Epidermal melanocyte (primary cell): ENCODE data around the gene ZMIZ1.

Experiments used
- DNase-seq: peaks from one replicate; pipeline ENCODE4 v3.0.0; 2011; ENCODE audit warnings: low spot score; ENCODE audit not compliant: insufficient read length

The ZMIZ1 gene

DNA sequence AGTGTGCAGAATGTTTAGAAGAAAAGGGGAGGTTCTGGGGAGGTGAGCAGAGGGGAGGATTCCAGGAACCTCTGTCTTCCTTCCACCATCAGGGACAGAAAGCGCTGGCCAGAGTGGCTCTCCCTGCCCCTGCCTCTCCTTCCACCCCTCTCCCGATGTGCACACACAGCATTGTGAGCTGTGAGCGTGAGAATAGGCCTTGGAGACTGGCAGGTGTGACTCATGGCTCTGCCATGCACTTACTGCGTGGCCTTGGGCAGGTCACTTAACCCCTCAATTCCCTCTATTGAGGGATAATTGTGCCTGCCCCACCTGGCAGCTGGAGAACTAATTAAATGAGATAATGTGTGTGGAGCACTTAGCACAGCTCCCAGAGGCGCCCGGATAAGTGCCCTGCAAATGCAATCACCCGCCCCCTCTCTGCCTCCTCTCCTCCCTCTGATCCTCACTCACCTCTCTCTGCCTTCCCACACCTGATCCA lies 115.4 kb downstream of the ZMIZ1 start:
- no peak for DNase-seq

DNA sequence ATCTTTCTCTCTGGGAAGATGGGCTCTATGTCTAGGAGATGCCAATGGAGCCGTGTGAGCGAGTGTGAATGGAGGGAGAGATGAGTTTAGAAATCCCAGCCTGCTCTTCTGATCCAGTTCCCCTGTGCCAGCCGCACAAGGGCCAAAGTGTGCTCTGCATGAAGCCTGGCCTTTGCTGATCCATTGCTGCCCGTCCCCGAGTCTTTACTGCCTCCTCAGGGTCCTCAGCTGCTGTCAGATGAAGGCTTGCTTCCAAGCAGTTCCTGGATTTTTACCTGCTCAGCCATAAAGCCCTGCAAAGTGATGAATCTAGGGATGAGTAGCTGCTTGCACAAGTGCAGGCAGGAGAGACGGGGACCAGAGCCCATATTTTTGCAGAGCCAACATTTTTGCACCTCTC lies 115.9 kb downstream of the ZMIZ1 start:
- DNase-seq = no peak

DNA sequence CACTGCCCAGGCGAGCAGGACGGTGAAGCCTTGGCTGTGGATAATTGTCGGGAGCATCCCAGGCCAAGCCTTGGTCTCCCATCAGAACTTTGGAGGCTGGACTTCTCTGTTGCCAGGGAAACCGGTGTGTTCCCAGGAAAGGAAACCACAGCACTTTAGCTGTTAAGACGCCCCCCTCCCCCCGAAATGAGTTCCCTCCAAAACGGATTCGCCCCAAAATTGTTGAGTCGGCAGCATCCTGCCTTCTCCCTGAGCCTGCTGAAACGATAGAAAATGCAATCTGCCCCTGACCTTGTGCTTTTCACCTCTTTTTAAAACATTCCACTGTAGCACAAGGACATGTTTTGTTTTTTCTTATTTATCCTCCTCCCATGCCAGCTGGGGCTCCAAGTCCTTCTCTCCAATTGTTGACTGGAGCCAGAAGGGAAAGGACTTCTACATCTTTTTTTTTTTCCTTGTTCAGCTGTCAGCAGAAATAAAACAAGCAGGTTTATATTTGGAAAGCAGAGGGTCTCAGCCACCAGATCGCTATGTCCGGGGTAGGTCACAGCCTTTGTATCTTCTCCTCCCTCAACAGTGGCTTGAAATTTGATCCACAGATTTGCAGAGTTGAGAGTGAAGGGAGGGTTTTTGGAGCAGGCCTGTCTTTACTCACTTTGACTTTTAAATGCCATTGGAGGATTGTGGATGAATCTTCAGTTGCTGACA lies 116.5 kb downstream of the ZMIZ1 start:
- no peak for DNase-seq

DNA sequence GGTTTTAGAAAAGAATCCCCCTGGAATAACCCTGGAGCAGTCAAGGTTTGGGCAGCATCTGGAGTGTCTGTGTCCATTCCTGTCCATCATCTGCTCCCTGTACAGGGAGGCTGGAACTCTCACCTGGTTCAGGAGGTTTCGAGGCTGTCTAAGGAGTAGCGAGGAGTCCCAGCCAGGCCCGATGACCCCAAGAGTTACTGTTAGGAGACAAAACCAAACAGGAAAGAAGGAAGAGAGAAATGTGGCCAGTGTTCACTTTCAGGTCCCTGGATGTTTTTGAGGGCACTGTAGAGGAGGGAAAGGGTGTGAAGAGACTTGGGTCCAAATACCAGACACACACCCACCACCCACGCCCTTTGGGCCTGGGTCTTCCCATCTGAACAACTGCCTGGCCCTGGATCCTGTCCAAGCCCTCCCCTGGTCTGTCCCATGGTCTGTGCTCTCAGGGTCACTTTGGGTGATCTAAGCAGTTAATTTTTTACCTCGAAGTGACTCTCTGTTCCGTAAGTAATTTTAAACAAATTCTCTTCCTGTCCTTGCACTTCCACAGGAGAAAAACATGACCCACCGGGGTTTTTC lies 117.1 kb downstream of the ZMIZ1 start:
- DNase-seq = no peak

DNA sequence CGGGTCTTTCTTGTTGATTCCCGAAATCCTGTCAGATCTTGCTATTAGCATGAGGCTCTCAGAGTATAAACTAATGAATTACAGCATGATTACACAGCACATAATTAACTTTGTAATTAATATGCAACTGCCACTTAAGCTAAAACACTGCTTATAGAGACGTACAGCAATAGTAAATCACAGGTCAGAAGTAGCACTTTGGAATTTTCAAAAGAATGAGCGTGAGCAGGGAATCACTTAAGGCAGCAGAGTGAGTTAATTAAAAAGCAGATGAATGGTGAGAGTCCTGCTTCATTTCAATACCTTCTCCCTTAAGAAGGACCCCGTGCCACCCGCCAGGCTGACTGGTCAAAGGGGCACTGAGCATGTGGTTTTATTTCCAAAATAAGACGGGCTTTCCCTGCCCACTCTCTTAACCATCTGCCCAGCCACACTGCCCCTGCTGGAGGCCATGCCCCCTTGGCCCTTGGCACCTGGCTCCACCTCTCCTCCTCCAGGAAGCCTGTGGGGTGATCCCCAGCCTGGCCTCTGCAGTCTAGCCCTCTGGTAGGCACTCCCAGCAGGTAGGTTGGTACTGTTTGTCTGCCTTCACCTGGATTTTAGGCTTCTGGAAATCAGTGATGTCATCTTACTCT lies 117.8 kb downstream of the ZMIZ1 start:
- DNase-seq = no peak

DNA sequence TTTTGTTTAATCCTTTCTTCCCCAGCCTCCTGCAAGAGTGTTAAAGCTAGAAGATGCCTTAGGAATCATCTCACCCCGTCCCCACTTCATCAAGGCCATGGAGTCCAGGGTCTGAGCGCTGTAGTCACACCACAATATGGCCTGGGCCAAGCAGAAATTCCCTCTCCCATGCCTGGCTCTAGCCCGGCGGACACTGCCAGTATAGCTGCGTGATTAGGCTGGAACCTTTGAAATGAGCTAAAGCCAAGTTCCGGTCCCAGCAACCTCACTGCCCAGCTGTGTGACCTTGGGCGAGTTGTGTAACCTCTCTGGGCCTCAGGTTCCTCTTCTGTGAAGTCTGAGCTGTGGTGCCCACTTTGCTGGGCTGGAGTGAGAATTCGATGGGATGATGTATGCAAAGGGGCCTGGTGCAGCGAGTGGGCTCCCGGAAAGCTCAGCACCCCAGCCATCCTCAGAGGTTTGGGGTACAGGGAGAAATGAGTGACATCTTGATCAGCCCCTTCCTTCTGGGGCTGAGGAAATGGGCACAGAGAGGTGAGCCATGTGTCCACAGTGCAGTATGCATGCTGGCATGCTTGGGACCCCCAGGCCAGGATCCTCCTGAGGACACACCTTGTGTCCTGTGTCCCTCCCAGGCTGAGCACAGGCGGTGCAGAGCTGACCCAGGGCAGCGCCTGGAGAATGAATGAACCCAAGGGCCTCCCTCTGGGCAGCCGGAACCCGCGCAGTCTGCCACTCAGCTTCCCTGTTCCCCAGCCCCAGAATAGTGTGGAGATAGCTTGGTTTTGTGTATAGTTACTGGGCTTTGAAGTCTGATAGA lies 118.6 kb downstream of the ZMIZ1 start:
- no peak for DNase-seq

DNA sequence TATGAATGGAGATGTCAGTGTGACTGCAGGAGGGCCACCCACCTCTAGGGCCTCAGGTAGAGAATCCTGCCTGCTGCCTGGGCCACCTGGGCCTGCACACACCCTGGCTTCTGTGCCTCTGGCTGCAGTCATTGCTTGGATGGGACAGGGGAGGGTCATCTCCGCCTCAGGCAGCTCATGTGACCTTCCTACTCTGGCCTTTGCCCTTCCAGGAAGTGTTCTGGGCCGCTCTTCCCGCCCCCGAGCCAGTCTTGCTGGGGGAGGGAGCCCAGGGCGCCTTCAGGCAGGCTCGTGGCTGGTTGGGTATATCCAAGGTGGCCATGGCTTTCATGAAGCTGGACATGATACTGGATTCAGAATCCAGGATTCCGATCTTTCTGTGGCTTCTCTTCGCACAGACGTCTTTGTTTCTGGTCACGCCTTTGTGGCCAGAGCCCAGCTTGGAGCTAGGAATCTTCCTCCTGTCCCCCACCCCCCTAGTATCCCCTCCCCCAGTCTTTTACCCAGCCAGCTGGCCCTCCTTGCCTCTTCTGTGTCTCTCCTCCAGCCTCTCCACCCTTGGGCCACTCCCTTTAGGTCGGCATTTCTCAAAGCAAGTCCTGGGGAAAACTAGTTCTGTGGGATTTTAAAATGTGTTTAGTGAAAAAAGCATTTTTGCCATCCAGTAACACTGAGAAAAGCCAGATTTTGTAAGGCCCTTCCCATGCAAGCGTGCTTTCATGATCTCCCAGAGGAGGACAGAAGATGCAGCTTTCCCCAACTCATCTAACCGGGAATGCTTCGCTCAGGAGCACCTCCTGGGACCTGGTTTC lies 119.6 kb downstream of the ZMIZ1 start:
- DNase-seq = no peak

DNA sequence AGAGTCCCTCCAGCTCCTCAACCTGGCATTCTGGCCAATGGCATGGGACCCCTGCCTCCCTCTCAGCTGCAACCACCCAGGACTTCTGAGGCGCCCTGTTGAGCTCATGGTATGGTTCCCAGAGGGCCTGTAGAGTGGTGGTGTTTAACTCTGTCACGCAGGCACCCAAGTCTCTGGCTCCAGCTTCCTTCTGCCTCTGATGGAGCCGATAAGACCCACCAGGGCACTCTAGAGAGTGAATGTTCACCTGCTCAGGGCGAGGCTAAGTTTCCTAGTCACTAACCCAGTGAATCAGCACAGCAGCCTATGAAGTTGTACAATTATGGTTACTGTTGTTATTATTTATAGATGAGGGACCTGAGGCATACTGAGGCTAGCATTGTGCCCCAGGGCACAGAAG lies 120.4 kb downstream of the ZMIZ1 start:
- no peak for DNase-seq

DNA sequence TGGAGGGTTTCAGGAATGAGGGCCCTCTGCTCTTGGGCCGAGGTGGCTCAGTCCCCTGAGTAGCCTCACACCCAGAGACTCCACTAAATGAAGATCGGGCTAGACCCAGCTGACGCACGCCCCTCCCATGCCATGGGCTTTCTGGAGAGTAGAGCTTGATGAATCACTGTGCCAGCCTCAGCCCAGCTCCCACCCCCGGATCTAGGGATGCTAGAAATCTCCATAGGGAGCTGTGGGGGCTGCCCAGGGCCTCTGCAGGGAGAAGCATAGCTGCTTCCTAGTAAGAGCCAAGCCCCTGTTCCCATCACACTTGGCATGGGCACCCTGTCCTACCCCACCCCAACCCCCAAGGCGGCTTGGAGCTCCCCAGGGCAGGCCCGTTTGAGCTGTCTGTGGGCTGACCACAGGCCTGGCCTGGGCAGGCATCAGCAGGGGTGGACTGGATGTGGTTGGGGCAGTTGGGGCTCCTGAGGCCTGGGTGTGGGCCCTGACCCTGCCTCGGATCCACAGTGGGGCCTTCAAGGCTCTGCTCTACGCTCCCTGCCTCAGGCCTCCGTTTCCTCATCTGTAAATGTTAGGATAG lies 121.2 kb downstream of the ZMIZ1 start:
- no peak for DNase-seq

DNA sequence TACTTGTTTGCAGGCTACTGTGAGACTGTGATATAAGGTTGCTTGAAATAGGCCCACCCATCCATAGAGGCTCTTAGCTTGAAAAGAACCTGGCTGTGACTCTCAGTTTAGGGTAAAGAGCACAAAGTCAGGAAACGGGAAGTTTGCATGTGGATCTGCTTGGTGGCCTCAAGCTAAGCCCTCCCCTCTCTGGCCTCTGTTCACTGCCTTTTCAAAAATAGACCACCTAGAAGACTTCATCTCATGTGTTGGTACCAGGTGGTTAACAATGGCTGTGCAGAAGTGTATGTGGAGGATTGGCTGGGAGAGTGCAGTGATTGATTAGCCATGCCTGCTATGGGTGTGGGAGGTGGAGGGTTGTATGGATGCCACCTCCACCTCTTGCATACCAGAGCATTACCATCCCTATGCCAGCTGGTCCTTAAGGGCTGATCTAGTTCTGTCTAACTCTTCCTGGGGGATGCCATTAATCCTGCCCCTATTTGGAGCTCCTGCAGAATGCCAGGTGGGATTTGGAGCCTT lies 122.0 kb downstream of the ZMIZ1 start:
- DNase-seq = no peak

DNA sequence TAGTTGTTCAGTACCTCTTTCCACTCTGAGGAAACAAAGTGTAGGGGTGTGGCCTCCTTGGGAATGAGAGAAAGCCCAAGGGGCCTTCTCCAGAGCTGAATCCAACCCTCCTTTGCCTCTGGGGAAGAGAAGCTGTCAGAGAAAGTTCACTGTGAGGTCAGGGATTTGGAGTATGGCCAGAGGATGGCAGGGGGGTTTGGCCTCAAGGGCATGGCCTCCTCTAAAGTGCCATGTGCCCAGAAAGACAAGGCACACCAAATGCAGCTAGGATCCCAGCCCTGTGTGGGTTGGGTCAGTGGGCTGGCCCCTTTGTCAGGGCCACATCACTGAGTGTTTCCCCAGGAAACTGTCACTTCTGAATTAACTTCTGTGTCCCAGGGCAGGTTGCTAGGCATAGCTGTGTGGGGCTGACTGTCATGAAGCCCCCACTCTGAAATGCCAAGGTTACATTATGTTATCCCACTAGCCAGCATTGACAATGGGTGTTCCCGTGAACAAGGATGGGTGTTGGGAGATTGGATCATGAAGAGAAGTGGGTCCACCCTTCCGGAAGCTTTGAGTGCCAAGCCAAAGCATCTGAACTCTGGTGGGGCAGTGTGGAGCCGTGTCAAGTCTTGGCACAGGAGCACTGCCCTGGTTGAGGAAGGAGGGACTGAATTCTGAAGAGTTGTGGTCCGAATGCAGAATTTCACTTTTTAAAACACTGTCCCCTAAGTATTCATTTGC lies 123.3 kb downstream of the ZMIZ1 start:
- DNase-seq = no peak

DNA sequence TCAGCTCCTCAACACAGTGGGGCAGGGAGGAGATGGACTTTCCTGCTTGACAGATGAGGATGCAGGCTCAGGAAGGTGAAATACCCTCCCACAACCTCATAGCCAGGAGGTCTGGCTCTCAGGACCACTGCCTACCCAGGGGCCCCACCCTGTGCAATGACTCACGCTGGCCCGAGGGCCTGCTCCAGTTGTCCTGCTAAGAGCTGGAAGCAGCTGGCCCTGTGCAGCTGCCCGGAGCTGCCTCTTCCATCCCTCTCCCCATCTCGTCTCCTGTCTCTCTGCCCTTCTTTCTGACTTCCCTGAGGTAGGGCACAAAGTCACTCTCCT lies 123.9 kb downstream of the ZMIZ1 start:
- DNase-seq = no peak

DNA sequence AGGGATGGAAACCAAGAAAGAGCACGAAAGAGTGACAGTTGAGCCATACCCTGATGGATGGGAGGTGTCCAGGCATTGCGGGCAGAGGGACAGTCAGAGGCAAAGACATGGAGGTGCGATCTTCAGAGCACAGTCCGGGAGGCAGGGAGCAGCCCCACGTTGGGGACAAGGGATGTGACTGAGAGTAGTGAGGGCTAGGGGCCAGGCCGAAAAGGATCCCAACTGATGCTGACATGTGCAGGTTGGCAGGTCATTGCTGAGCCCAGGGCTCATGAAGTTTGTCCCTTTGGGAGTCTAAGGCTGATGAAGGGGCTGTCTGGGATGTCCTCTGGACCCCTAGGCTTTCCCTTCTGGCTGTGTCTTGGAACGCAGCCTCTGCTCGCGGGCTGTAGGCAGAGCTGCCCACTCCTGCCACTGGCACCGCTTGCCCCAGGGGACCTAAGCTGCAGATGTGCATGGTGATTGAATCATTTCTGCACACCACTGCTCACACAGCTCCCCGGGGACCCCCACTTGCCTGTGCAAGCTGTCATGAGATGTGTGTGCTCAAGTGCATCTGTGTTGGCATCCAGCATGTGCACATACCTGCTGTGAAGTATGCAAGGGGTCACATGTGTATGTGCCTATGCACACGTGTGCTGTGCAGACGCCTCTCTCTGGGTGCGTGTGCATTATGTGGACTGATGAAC lies 125.1 kb downstream of the ZMIZ1 start:
- no peak for DNase-seq

DNA sequence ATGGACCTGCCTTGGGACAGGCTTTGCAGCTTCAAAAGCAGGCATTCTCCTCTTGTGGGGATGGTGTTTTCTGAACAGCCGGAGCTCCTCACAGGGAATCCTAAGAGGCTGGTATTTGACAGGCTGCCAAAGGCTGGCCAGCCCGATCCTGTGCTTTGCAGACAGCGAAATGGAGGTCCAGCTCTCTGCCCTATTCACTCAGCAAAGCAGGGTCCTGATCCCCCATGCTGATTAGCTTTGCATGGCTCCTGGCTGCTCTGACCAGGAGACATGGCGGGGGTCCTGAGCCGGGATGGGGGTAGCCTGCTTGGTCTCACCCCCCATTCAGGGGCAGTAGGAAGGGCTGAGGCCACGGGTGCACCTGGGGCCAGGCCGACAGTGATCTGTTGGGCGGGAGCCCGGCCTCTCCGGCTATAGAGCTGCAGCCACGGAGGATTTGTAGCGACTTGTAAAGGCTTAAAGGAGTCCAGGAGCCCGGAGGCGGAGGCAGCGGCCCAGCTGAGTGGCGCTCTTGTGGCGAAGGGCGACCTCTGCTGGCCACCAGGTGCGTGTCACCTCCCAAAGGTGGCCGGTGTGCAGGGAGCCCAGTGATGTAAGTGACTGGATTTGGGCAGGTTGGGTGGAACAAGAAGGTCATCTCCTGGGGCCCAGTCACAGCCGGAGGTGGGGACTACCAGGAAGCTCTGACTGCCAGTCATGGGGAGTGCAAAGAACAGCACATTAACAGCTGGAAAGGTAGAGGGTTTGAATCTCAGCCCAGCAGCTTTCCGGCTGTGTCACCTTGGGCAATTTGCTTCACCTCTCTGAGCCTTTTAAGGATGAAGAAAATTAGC lies 126.5 kb downstream of the ZMIZ1 start:
- peak; percentile 58 for DNase-seq

DNA sequence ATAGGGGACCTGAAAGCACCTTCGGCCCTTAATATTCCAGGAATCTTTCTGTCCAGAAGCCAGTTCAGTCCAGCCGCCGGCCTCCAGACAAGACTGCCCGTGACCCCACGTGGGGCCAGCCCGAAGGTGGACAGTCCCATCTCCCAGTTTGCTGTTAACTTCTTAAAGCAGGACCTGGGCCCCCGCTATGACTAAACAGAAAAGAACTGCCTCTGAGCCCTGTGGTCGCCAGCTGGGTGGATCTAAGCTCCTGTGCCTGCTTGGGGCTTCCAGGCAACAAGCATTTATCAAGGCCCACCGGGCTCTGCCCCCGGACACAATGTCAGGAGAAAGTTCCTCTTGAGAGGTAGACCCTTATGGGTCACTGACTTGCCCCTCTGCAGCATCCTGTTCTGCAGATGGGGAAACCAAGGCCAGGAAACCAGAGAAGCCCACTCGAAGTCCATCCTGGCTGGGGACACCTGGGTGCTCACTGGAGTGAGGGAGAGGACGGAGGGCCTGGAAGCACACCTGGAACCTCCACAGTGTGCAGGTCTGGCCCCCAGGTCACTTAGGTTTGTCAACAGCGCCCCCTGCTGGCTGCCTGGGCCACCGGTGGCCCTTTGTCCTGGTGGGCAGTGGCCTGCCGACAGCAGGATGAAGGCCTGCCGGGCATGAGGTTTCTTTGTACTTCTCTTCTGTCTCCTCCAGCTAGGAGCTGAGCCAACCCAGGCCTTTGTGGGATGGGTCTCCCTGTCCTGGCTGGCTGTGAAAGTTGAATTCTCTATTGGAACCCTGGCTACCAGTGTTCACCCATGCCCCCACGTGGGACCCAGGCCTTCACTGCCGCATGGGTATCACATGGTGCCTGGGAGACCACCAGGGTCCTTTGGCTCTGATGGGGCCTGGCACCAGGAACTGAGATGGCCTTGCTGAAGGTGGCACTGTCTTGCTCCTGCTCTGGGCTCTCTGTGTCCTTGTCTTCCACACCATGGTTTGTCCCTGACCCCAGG lies 128.0 kb downstream of the ZMIZ1 start:
- no peak for DNase-seq

DNA sequence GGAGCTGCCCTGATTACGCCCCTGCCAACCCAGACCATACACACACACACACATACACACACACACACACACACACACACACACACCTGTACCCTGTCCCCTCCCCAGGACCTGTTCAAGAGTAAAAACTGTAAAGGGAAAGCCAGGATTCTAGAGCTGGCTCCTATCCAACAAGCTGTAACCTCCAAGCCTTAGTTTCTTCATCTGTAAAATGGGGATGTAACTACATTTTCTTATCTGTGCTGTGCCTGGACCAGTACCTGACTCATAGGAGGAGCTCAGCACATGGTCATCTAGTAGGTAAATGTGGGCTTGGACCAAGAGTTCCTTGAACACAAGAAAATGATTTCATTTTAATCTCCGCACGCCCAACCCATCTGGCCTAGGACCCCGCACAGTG lies 128.8 kb downstream of the ZMIZ1 start:
- no peak for DNase-seq

DNA sequence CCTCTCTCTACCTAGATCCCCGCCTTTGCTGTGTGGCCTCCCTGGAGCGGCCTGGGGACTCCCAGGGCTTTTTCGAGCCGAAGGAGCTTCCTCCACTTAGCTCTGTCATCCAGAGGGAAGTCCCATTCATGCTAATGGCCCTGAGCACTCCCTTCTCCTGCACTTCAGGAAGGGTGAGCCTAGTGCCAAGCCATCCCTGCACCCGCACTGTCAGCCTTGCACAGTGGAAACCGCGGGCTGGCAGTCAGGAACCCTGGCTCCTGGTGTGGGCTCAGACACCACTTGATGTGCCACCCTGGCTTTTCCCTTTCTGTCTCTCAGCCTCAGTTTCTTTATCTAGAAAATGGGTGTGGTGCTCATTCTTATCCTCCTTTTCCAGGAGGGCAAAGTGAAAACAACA lies 131.6 kb downstream of the ZMIZ1 start:
- DNase-seq = no peak
